Neuronal stem cell (in vitro differentiated cells): ENCODE measurements around the gene NFATC3.

Experiments
- DNase-seq: peaks from one replicate; pipeline ENCODE4 v3.0.0-alpha.2; 2013; ENCODE audit warnings: low spot score
- H2AFZ ChIP-seq: one replicate; pipeline ENCODE4 v1.6.1; 2013; ENCODE audit warnings: mild to moderate bottlenecking, low read length, inconsistent platforms
- H2AK5ac ChIP-seq: 2 replicates; pipeline ENCODE4 v1.6.1; 2013; ENCODE audit warnings: low read depth, mild to moderate bottlenecking, inconsistent platforms, low read length, moderate library complexity, mixed read lengths
- H2BK120ac ChIP-seq: 2 replicates; pipeline ENCODE4 v1.6.1; 2013; ENCODE audit warnings: low read depth, mild to moderate bottlenecking, inconsistent platforms, low read length, moderate library complexity, mixed read lengths
- H2BK12ac ChIP-seq: one replicate; pipeline ENCODE4 v1.6.1; 2013; ENCODE audit warnings: low read length, inconsistent platforms
- H2BK15ac ChIP-seq: 2 replicates; pipeline ENCODE4 v1.6.1; 2013; ENCODE audit warnings: mild to moderate bottlenecking, low read length, inconsistent platforms, mixed read lengths
- H2BK5ac ChIP-seq: one replicate; pipeline ENCODE4 v1.6.1; 2013; ENCODE audit warnings: inconsistent platforms, mild to moderate bottlenecking, low read length, moderate library complexity
- H3K14ac ChIP-seq: one replicate; pipeline ENCODE4 v1.6.1; 2013; ENCODE audit warnings: low read length, inconsistent platforms
- H3K18ac ChIP-seq: 2 replicates; pipeline ENCODE4 v1.6.1; 2013; ENCODE audit warnings: low read length, inconsistent platforms
- H3K23ac ChIP-seq: 2 replicates; pipeline ENCODE4 v1.6.1; 2013; ENCODE audit warnings: low read depth, mild to moderate bottlenecking, mixed read lengths, low read length, inconsistent platforms; ENCODE audit not compliant: poor library complexity
- H3K27ac ChIP-seq: replicated peaks from 3 replicates; pipeline ENCODE4 v1.5.1; 2013; ENCODE audit warnings: low read length, inconsistent platforms
- H3K27me3 ChIP-seq, 3 experiments: 2 replicates each; pipeline ENCODE4 v1.6.1; 2013; ENCODE audit warnings: low read length in 3 of 3, mild to moderate bottlenecking in 2 of 3, inconsistent platforms in 1 of 3, low read depth in 1 of 3, mixed read lengths in 1 of 3, moderate library complexity in 1 of 3; ENCODE audit not compliant: control insufficient read depth in 3 of 3, insufficient read depth in 3 of 3
- H3K36me3 ChIP-seq, 2 donors: replicated peaks in 1 of 2; 2 replicates each; pipeline ENCODE4 v1.6.1; 2013; ENCODE audit warnings: low read length in 2 of 2; ENCODE audit not compliant: control insufficient read depth in 2 of 2, insufficient read depth in 2 of 2
- H3K4ac ChIP-seq: 2 replicates; pipeline ENCODE4 v1.6.1; 2013; ENCODE audit warnings: inconsistent platforms, mild to moderate bottlenecking, low read length, moderate library complexity
- H3K4me1 ChIP-seq, 2 donors: 1 replicate in 1 of 2; 2 replicates in 1 of 2; pipeline ENCODE4 v1.6.1; 2013; ENCODE audit warnings: low read length in 2 of 2, low read depth in 1 of 2; ENCODE audit not compliant: control insufficient read depth in 2 of 2, insufficient read depth in 1 of 2
- H3K4me2 ChIP-seq: one replicate; pipeline ENCODE4 v1.6.1; 2013; ENCODE audit warnings: mild to moderate bottlenecking, low read length, inconsistent platforms; ENCODE audit not compliant: insufficient read depth, poor library complexity, severe bottlenecking
- H3K4me3 ChIP-seq, 2 donors: 2 replicates each; pipeline ENCODE4 v1.5.1; 2013; ENCODE audit warnings: low read length in 2 of 2, mild to moderate bottlenecking in 2 of 2, inconsistent platforms in 1 of 2, moderate library complexity in 1 of 2
- H3K79me1 ChIP-seq: one replicate; pipeline ENCODE4 v1.6.1; 2013; ENCODE audit warnings: low read depth, mild to moderate bottlenecking, inconsistent platforms, low read length, moderate library complexity
- H3K9ac ChIP-seq: one replicate; pipeline ENCODE4 v1.6.1; 2013; ENCODE audit warnings: mild to moderate bottlenecking, low read depth, low read length, inconsistent platforms; ENCODE audit not compliant: poor library complexity
- H3K9me3 ChIP-seq, 2 donors: replicated peaks in 1 of 2; 2 replicates each; pipeline versions ENCODE3 to v1.6.1; 2013; ENCODE audit warnings: low read length in 2 of 2, mild to moderate bottlenecking in 2 of 2, inconsistent platforms in 1 of 2, low read depth in 1 of 2, mixed read lengths in 1 of 2, moderate library complexity in 1 of 2; ENCODE audit not compliant: control insufficient read depth in 2 of 2, insufficient read depth in 1 of 2
- H4K8ac ChIP-seq: one replicate; pipeline ENCODE4 v1.6.1; 2013; ENCODE audit warnings: low read depth, mild to moderate bottlenecking, inconsistent platforms, low read length, moderate library complexity
- H4K91ac ChIP-seq: one replicate; pipeline ENCODE4 v1.6.1; 2013; ENCODE audit warnings: low read length, low read depth, mild to moderate bottlenecking, inconsistent platforms; ENCODE audit not compliant: poor library complexity
- WGBS, 2 donors: extraction: QIAGEN DNeasy Blood & Tissue Kit; methylation state at CpG; one replicate each; pipeline ENCODE4 v1.1.7; 2013; ENCODE audit warnings: missing lambda C conversion rate in 2 of 2, mixed read lengths in 1 of 2; ENCODE audit not compliant: insufficient read length in 2 of 2, insufficient replicate concordance in 1 of 2; ENCODE audit errors: extremely low coverage in 2 of 2; 5-methylcytosine and 5-hydroxymethylcytosine counted together

NFATC3 gene

GRCh38 chr16:68265078-68265920 lies 180.1 kb downstream of the NFATC3 start:
- Histone ChIP-seq H2AK5ac (no peak overlapping the region), H2BK5ac (no peak overlapping the region), H2BK15ac (no peak overlapping the region), H2BK120ac (no peak overlapping the region), H3K18ac (peak overlapping the region; percentile 99), H3K14ac (peak overlapping the region; percentile 100), H2BK12ac (peak overlapping the region; percentile 28), H3K4me2 (peak overlapping the region; percentile 99), H3K4me3 (peak overlapping the region; percentile 88 to 92), H3K4ac (peak overlapping the region; percentile 80), H3K23ac (peak overlapping the region; percentile 99), H3K9me3 (peaks cover 0 to 2% of the 10 kb centered on the region in 2 donors), H3K4me1 (peaks cover 0 to 9% of the 10 kb centered on the region in 2 donors), H3K36me3 (peaks cover 2% of the 10 kb centered on the region in 2 donors), H3K79me1 (peaks cover 3% of the 10 kb centered on the region), H4K8ac (no peak overlapping the region), H3K27me3 (peaks cover 0 to 5% (median 0%) of the 10 kb centered on the region in 3 experiments), H2AFZ (peak overlapping the region; percentile 94), H4K91ac (no peak overlapping the region), H3K9ac (peak overlapping the region; percentile 98), H3K27ac (no peak overlapping the region)
- no CpG with 5 or more reads among the region's 23 CpGs for WGBS, 2 donors
- no peak for DNase-seq

GRCh38 chr16:68267612-68268405 lies 182.6 kb downstream of the NFATC3 start:
- DNase-seq, result no peak
- no CpG with 5 or more reads among the region's 6 CpGs for WGBS, 2 donors
- H3K9ac ChIP-seq, result no peak overlapping the region

GRCh38 chr16:68269793-68270192 lies 184.6 kb downstream of the NFATC3 start:
- H3K9me3 ChIP-seq, result no peaks in the 10 kb centered on the region
- H2BK5ac ChIP-seq, result no peak overlapping the region
- H4K8ac ChIP-seq, result no peak overlapping the region
- H3K79me1 ChIP-seq, result peaks cover 3% of the 10 kb centered on the region
- H2BK120ac ChIP-seq, result no peak overlapping the region
- no peak overlapping the region for H2AK5ac ChIP-seq
- H2BK15ac ChIP-seq, result no peak overlapping the region
- no peak for DNase-seq
- no peak overlapping the region for H4K91ac ChIP-seq
- no peak overlapping the region for H3K4ac ChIP-seq
- no peak overlapping the region for H3K14ac ChIP-seq
- H3K23ac ChIP-seq, result no peak overlapping the region
- WGBS, 2 donors, result no CpG with 5 or more reads among the region's 4 CpGs
- peaks cover 0 to 9% of the 10 kb centered on the region in 2 donors for H3K4me1 ChIP-seq
- no peak overlapping the region for H2BK12ac ChIP-seq
- H2AFZ ChIP-seq, result no peak overlapping the region
- H3K4me2 ChIP-seq, result no peak overlapping the region
- no peak overlapping the region for H3K18ac ChIP-seq
- no peak overlapping the region for H3K27ac ChIP-seq
- H3K36me3 ChIP-seq, result peaks cover 7 to 11% of the 10 kb centered on the region in 2 donors
- H3K9ac ChIP-seq, result no peak overlapping the region
- no peak overlapping the region for H3K4me3 ChIP-seq
- peaks cover 0 to under 1% (median 0%) of the 10 kb centered on the region in 3 experiments for H3K27me3 ChIP-seq

More at GRCh38 chr16:68267612-68268405, 182.6 kb downstream of the NFATC3 start:
- Histone ChIP-seq H4K91ac (no peak overlapping the region), H3K27me3 (peaks cover 0 to 3% (median 0%) of the 10 kb centered on the region in 3 experiments), H3K36me3 (peaks cover 2% of the 10 kb centered on the region in 2 donors), H3K4me3 (no peak overlapping the region), H4K8ac (no peak overlapping the region), H3K9me3 (peaks cover 0 to 2% of the 10 kb centered on the region in 2 donors), H3K4ac (no peak overlapping the region), H3K79me1 (peaks cover 3% of the 10 kb centered on the region), H3K27ac (no peak overlapping the region), H3K18ac (no peak overlapping the region), H3K4me1 (peaks cover 0 to 9% of the 10 kb centered on the region in 2 donors), H3K4me2 (no peak overlapping the region), H2BK12ac (no peak overlapping the region), H2BK120ac (no peak overlapping the region), H3K14ac (no peak overlapping the region), H2BK15ac (no peak overlapping the region), H3K23ac (no peak overlapping the region), H2AK5ac (no peak overlapping the region), H2BK5ac (no peak overlapping the region), H2AFZ (no peak overlapping the region)

- no peaks in the 10 kb centered on the region for H3K9me3 ChIP-seq
- no peak overlapping the region for H3K23ac ChIP-seq
- no CpG with 5 or more reads among the region's 1 CpG for WGBS, 2 donors
Observed at GRCh38 chr16:68270353-68270752, 185.2 kb downstream of the NFATC3 start.

More at GRCh38 chr16:68270353-68270752, 185.2 kb downstream of the NFATC3 start:
- Histone ChIP-seq H3K36me3 (peaks cover 10 to 14% of the 10 kb centered on the region in 2 donors), H3K14ac (no peak overlapping the region), H2BK5ac (no peak overlapping the region), H3K4me2 (no peak overlapping the region), H2BK12ac (no peak overlapping the region), H2BK120ac (no peak overlapping the region), H2BK15ac (no peak overlapping the region), H2AFZ (no peak overlapping the region), H3K79me1 (peaks cover 3% of the 10 kb centered on the region), H3K27ac (no peak overlapping the region), H3K18ac (no peak overlapping the region), H3K4me3 (no peak overlapping the region), H4K91ac (no peak overlapping the region), H2AK5ac (no peak overlapping the region), H3K4ac (no peak overlapping the region), H3K27me3 (no peaks in the 10 kb centered on the region), H3K9ac (no peak overlapping the region), H4K8ac (no peak overlapping the region), H3K4me1 (peaks cover 0 to 7% of the 10 kb centered on the region in 2 donors)
- no peak for DNase-seq
